Testis (tissue), 2 donors: ENCODE data around the gene OVAAL.

Source experiments
- POLR2A ChIP-seq: fragments of 450-650 bp; IDR thresholded peaks from one replicate; pipeline ENCODE4 v1.6.1; 2017; ENCODE audit warnings: antibody characterized with exemption, mild to moderate bottlenecking, moderate library complexity
- TF ChIP-seq, protein P1 (sequence below), 3 experiments: fragments of 450-650 bp in 2 of 3; fragments of 200-600 bp in 1 of 3; sonication (generic) in 1 of 3; IDR thresholded peaks; one replicate each; pipeline ENCODE4 v1.5.1; 2016 to 2019; ENCODE audit warnings: antibody characterized with exemption in 3 of 3, mild to moderate bottlenecking in 2 of 3, moderate library complexity in 1 of 3

DNA sequence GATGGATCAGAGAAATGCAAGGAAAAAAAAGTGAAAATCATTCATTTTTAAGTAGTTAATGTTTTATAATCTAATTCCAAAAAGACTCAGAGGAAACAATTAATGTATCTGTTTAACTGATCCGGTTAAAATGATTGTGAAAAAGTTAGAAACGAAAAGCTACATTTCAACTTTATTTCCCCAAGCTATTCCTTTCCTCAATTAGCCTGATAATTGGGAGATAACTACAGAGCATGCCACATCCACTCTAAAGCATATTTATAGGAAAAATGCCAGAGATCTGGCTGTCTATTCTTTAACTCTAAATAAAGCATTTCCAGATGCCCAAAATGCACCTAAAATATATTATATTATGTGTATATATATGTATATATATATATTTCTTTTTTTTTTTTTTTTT lies 37.2 kb downstream of the OVAAL start:
- TF ChIP-seq, protein P1, sequence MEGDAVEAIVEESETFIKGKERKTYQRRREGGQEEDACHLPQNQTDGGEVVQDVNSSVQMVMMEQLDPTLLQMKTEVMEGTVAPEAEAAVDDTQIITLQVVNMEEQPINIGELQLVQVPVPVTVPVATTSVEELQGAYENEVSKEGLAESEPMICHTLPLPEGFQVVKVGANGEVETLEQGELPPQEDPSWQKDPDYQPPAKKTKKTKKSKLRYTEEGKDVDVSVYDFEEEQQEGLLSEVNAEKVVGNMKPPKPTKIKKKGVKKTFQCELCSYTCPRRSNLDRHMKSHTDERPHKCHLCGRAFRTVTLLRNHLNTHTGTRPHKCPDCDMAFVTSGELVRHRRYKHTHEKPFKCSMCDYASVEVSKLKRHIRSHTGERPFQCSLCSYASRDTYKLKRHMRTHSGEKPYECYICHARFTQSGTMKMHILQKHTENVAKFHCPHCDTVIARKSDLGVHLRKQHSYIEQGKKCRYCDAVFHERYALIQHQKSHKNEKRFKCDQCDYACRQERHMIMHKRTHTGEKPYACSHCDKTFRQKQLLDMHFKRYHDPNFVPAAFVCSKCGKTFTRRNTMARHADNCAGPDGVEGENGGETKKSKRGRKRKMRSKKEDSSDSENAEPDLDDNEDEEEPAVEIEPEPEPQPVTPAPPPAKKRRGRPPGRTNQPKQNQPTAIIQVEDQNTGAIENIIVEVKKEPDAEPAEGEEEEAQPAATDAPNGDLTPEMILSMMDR (IDR thresholded peaks at IDR 0.05), result no peak
- TF ChIP-seq POLR2A, result no peak
